K562 (cell line): ENCODE results near the gene ZNF616. TPM values are rescaled to one million over a fixed set of nuclear protein-coding genes. Genes with fewer than 3 reads are reported as not detected.

Experiments
- ATAC-seq: fragments of 200-7000 bp; cut with Tn5 transposase; 3 replicates; pipeline ENCODE4 v1.9.1; 2020; ENCODE audit warnings: moderate library complexity
- BruUV-seq: library from RNA; stranded (reverse); fragments of 400-500 nt; replicated peaks from 2 replicates; lab custom pipeline; 2021; lab: Mats Ljungman, UMichigan
- CTCF ChIA-PET: fragments of 300-600 bp; formaldehyde crosslinking; extraction: SDS; loops from one replicate; lab custom pipeline; 2021; ENCODE audit warnings: low intra/inter-chr PET ratio; lab: Yijun Ruan, JAX
- POLR2A ChIA-PET: fragments of 300-600, 350-650 bp; sonication (Branson Sonifier 250); formaldehyde crosslinking; extraction: SDS; loops from one replicate; lab custom pipeline; 2021; ENCODE audit warnings: antibody characterized with exemption, inconsistent platforms; lab: Yijun Ruan, JAX
- DNase-seq, 4 experiments: peaks; one replicate each; pipeline versions ENCODE4 v3.0.0 to v3.0.0-alpha.2; 2011 to 2018; ENCODE audit warnings: low spot score in 3 of 4, mixed read lengths in 3 of 4; ENCODE audit errors: extremely low read depth in 1 of 4
- FAIRE-seq: peaks from 2 replicates; lab custom pipeline; 2011; peaks lifted over from hg19 to GRCh38; lab: Jason Lieb, UNC
- H2AFZ ChIP-seq: 2 replicates; pipeline ENCODE4 v1.6.0; 2011; ENCODE audit warnings: low read depth, low read length, control low read depth, inconsistent platforms
- H3K27ac ChIP-seq: fragments of 200-600 bp; 3 replicates; pipeline ENCODE4 v1.8.0; 2011; ENCODE audit warnings: low read depth, mild to moderate bottlenecking, control low read depth, inconsistent platforms, low read length, moderate library complexity, mixed read lengths; ENCODE audit errors: extremely low read depth
- H3K27me3 ChIP-seq, 2 experiments: fragments of 300-600 bp in 1 of 2; 2 replicates in 1 of 2; 3 replicates in 1 of 2; pipeline versions ENCODE4 v1.6.0 to v1.8.0; 2011; ENCODE audit warnings: inconsistent platforms in 2 of 2, low read length in 2 of 2, mild to moderate bottlenecking in 1 of 2, mixed read lengths in 1 of 2, moderate library complexity in 1 of 2; ENCODE audit not compliant: control insufficient read depth in 2 of 2, insufficient read depth in 2 of 2
- H3K36me3 ChIP-seq: fragments of 300-600 bp; 3 replicates; pipeline ENCODE4 v1.8.0; 2011; ENCODE audit warnings: mild to moderate bottlenecking, low read length, inconsistent platforms; ENCODE audit not compliant: control insufficient read depth, insufficient read depth
- H3K4me1 ChIP-seq, 2 experiments: fragments of 200-600 bp in 1 of 2; replicated peaks in 1 of 2; 2 replicates in 1 of 2; 3 replicates in 1 of 2; pipeline versions ENCODE4 v1.5.1 to v1.8.0; 2011; ENCODE audit warnings: inconsistent platforms in 2 of 2, low read length in 2 of 2, mild to moderate bottlenecking in 1 of 2, mixed read lengths in 1 of 2, moderate library complexity in 1 of 2; ENCODE audit not compliant: control insufficient read depth in 2 of 2, insufficient read depth in 2 of 2
- H3K4me2 ChIP-seq: 2 replicates; pipeline ENCODE4 v1.6.1; 2011; ENCODE audit warnings: low read length, control low read depth, inconsistent platforms, mixed read lengths; ENCODE audit not compliant: insufficient read depth
- H3K4me3 ChIP-seq: fragments of 200-600 bp; sonication (generic), shearing (Covaris generic); 2 replicates; pipeline ENCODE4 v1.5.1; 2016; ENCODE audit warnings: control low read depth, inconsistent platforms
- H3K79me2 ChIP-seq: fragments of 200-600 bp; 3 replicates; pipeline ENCODE4 v1.8.0; 2011; ENCODE audit warnings: low read length, inconsistent platforms; ENCODE audit not compliant: control insufficient read depth, insufficient read depth
- H3K9ac ChIP-seq, 2 experiments: 2 replicates each; pipeline versions ENCODE4 v1.6.0 to v1.6.1; 2011; ENCODE audit warnings: low read depth in 2 of 2, low read length in 2 of 2, control low read depth in 1 of 2, inconsistent platforms in 1 of 2, mild to moderate bottlenecking in 1 of 2, mixed read lengths in 1 of 2; ENCODE audit not compliant: insufficient read depth in 1 of 2
- H3K9me1 ChIP-seq: one replicate; pipeline ENCODE4 v1.6.0; 2011; ENCODE audit warnings: inconsistent platforms, mild to moderate bottlenecking, low read length, moderate library complexity; ENCODE audit not compliant: control insufficient read depth, insufficient read depth
- H3K9me3 ChIP-seq: replicated peaks from 2 replicates; pipeline ENCODE4 v1.5.1; 2011; ENCODE audit warnings: low read depth, low read length, inconsistent platforms; ENCODE audit not compliant: control insufficient read depth, insufficient read depth
- H4K20me1 ChIP-seq: replicated peaks from 2 replicates; pipeline ENCODE4 v1.6.1; 2011; ENCODE audit warnings: low read length, inconsistent platforms, mixed read lengths; ENCODE audit not compliant: control insufficient read depth, insufficient read depth
- BRD4 ChIP-seq: fragments of 200-600 bp; sonication (generic); IDR thresholded peaks from 2 replicates; pipeline ENCODE4 v1.6.1; 2017; ENCODE audit warnings: inconsistent platforms
- OTX1 ChIP-seq: fragments of 450-650 bp; formaldehyde crosslinking; IDR thresholded peaks from 2 replicates; pipeline ENCODE4 v1.4.0; 2022; ENCODE audit warnings: mild to moderate bottlenecking
- RBM14 ChIP-seq: fragments of 200-400 bp; formaldehyde crosslinking; IDR thresholded peaks from 2 replicates; pipeline ENCODE4 v1.6.1; 2018; ENCODE audit warnings: low read depth, mild to moderate bottlenecking, low read length, moderate library complexity, borderline replicate concordance; ENCODE audit not compliant: insufficient read depth
- SPI1 ChIP-seq: IDR thresholded peaks from 2 replicates; pipeline ENCODE4 v1.6.1; 2011; ENCODE audit warnings: low read depth, low read length, control low read depth, borderline replicate concordance
- ZNF507 ChIP-seq: conservative IDR thresholded peaks from 2 replicates; pipeline ENCODE4 v1.6.1; 2017; ENCODE audit warnings: missing genetic modification characterization, missing compliant biosample characterization
- ZNF696 ChIP-seq: fragments of 250-450 bp; sonication (Bioruptor Pico); conservative IDR thresholded peaks from 2 replicates; pipeline ENCODE4 v1.4.0; 2020; ENCODE audit warnings: mild to moderate bottlenecking, moderate library complexity
- WGBS: fragments of 100-300 bp; shearing (Covaris generic); methylation state at CpG from one replicate; pipeline ENCODE4 v1.1.6; 2016; ENCODE audit warnings: low coverage, mixed read lengths; ENCODE audit not compliant: insufficient coverage; ENCODE audit errors: missing lambda C conversion rate; 5-methylcytosine and 5-hydroxymethylcytosine counted together
- in situ Hi-C: fragments of 300-500 bp; cut with MboI; formaldehyde crosslinking; loops from 4 replicates; pipeline ENCODE4 v1.15.0; 2018; ENCODE audit warnings: inconsistent platforms, mixed read lengths
- intact Hi-C: fragments of 100-400 bp; cut with micrococcal nuclease; formaldehyde crosslinking; loops from 2 replicates; pipeline ENCODE4 v1.14.2; 2022
- polyA plus RNA-seq, 8 experiments: library from polyadenylated mRNA; depleted of rRNA in 4 of 8; stranded (reverse) in 5 of 8; unstranded in 3 of 8; fragments of >200 nt; fragmentation: Nextera tagmentation in 2 of 8; fragmentation: Illumina TruSeq in 1 of 8; extraction: Ambion mirVana in 2 of 8; extraction: Trizol in 1 of 8; gene quantifications; 2 replicates each; pipeline versions ENCODE4 v1.2.1 to v1.2.3, GENCODE V29; 2011 to 2014; ENCODE audit warnings: inconsistent platforms in 1 of 8, missing spikeins in 1 of 8
- total RNA-seq, 7 experiments: library from RNA; depleted of rRNA in 6 of 7; stranded (reverse); fragments of >200 nt in 6 of 7; fragmentation: Illumina TruSeq in 2 of 7; extraction: Trizol in 2 of 7; gene quantifications; 2 replicates each; pipeline versions ENCODE4 v1.2.1 to v1.2.3, GENCODE V29; 2011 to 2021; ENCODE audit warnings: low replicate concordance in 1 of 7
- TF ChIP-seq, protein P1 (sequence below): fragments of 200-800 bp; sonication (Bioruptor generic); IDR thresholded peaks from 2 replicates; pipeline ENCODE4 v1.6.1; 2017; ENCODE audit warnings: missing genetic modification characterization, missing compliant biosample characterization
- TF ChIP-seq, protein P2 (sequence below), 2 experiments: fragments of 150-350 bp in 1 of 2; IDR thresholded peaks; 2 replicates each; pipeline ENCODE4 v1.6.1; 2012 to 2016; ENCODE audit warnings: low read depth in 2 of 2, low read length in 2 of 2, mild to moderate bottlenecking in 1 of 2, moderate library complexity in 1 of 2
- TF ChIP-seq, protein P3 (sequence below): fragments of 150-350 bp; IDR thresholded peaks from 2 replicates; pipeline ENCODE4 v1.6.1; 2014; ENCODE audit warnings: low read depth, mild to moderate bottlenecking, low read length, borderline replicate concordance
- TF ChIP-seq, protein P4 (sequence below): fragments of 450-650 bp; formaldehyde crosslinking; IDR thresholded peaks from 2 replicates; pipeline ENCODE4 v1.4.0; 2020; ENCODE audit warnings: mild to moderate bottlenecking, moderate library complexity
- TF ChIP-seq, protein P5 (sequence below): fragments of 450-650 bp; IDR thresholded peaks from 2 replicates; pipeline ENCODE4 v1.6.1; 2016

Gene ZNF616
- total and polyA plus RNA-seq, 9 of the 15 experiments (the other 6 are each of a cell fraction or from before 2014, with no cell fraction given): 3.4 to 13.0 (median 6.7) TPM

DNA sequence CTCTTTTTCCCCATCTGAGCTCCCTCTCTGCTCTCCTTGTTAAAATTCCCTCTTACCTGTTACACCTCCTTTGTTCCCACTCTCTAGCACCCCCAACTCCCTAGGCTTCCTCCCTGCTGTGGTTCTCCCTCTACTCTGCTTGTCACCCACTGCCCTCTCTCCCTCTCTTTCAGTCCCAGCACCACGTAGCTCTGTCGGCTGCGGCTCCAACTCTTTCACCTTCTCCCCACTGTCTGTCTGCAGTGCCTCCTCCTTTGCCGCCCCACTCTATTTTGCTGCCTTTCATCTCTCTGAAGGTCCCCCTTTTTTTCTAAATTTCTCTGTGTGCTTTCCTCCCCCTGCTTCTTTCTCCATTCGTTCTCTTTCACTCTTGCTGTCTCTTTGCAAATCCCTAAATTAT is 30.6 kb upstream of the ZNF616 start:
- no peak overlapping the region for H3K27ac ChIP-seq
- ChIA-PET POLR2A (no interaction called here), CTCF (no interaction called here)
- peak overlapping the region; percentile 52 for H3K4me3 ChIP-seq
- no peak for DNase-seq
- BruUV-seq: no TSS peak
- no peaks in the 10 kb centered on the region; a peak in 1 of 5 replicates for H3K27me3 ChIP-seq
- 6% methylated on average over 5 of the region's 5 CpGs for WGBS
- no peaks in the 10 kb centered on the region for H3K9me1 ChIP-seq
- peaks cover 0 to 4% of the 10 kb centered on the region in 2 experiments; a peak in 2 of 5 replicates for H3K4me1 ChIP-seq
- peak; percentile 49; the same call in 1 of the 3 replicates for ATAC-seq
- H3K36me3 ChIP-seq: no peaks in the 10 kb centered on the region
- intact Hi-C loops: no loop called here
- peaks cover 7% of the 10 kb centered on the region for H3K9me3 ChIP-seq
- no peaks in the 10 kb centered on the region for H4K20me1 ChIP-seq
- H3K9ac ChIP-seq: no peak overlapping the region
- H3K4me2 ChIP-seq: peak overlapping the region; percentile 78; the same call in 1 of the 2 replicates
- in situ Hi-C loops: no loop called here
- no peak for FAIRE-seq
- no peaks in the 10 kb centered on the region for H3K79me2 ChIP-seq
- H2AFZ ChIP-seq: no peak overlapping the region
- TF ChIP-seq RBM14 (no peak), SPI1 (no peak), BRD4 (no peak), ZNF696 (no peak), ZNF507 (no peak), OTX1 (CRISPR knock-in tag) (no peak)
- TF ChIP-seq, protein P1, sequence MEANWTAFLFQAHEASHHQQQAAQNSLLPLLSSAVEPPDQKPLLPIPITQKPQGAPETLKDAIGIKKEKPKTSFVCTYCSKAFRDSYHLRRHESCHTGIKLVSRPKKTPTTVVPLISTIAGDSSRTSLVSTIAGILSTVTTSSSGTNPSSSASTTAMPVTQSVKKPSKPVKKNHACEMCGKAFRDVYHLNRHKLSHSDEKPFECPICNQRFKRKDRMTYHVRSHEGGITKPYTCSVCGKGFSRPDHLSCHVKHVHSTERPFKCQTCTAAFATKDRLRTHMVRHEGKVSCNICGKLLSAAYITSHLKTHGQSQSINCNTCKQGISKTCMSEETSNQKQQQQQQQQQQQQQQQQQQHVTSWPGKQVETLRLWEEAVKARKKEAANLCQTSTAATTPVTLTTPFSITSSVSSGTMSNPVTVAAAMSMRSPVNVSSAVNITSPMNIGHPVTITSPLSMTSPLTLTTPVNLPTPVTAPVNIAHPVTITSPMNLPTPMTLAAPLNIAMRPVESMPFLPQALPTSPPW (CRISPR knock-in tag): no peak
- TF ChIP-seq, protein P2, sequence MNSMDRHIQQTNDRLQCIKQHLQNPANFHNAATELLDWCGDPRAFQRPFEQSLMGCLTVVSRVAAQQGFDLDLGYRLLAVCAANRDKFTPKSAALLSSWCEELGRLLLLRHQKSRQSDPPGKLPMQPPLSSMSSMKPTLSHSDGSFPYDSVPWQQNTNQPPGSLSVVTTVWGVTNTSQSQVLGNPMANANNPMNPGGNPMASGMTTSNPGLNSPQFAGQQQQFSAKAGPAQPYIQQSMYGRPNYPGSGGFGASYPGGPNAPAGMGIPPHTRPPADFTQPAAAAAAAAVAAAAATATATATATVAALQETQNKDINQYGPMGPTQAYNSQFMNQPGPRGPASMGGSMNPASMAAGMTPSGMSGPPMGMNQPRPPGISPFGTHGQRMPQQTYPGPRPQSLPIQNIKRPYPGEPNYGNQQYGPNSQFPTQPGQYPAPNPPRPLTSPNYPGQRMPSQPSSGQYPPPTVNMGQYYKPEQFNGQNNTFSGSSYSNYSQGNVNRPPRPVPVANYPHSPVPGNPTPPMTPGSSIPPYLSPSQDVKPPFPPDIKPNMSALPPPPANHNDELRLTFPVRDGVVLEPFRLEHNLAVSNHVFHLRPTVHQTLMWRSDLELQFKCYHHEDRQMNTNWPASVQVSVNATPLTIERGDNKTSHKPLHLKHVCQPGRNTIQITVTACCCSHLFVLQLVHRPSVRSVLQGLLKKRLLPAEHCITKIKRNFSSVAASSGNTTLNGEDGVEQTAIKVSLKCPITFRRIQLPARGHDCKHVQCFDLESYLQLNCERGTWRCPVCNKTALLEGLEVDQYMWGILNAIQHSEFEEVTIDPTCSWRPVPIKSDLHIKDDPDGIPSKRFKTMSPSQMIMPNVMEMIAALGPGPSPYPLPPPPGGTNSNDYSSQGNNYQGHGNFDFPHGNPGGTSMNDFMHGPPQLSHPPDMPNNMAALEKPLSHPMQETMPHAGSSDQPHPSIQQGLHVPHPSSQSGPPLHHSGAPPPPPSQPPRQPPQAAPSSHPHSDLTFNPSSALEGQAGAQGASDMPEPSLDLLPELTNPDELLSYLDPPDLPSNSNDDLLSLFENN (IDR thresholded peaks at IDR 0.05; ENCODE audit: low read depth in 2 of 2, low read length in 2 of 2): no peak
- TF ChIP-seq, protein P3, sequence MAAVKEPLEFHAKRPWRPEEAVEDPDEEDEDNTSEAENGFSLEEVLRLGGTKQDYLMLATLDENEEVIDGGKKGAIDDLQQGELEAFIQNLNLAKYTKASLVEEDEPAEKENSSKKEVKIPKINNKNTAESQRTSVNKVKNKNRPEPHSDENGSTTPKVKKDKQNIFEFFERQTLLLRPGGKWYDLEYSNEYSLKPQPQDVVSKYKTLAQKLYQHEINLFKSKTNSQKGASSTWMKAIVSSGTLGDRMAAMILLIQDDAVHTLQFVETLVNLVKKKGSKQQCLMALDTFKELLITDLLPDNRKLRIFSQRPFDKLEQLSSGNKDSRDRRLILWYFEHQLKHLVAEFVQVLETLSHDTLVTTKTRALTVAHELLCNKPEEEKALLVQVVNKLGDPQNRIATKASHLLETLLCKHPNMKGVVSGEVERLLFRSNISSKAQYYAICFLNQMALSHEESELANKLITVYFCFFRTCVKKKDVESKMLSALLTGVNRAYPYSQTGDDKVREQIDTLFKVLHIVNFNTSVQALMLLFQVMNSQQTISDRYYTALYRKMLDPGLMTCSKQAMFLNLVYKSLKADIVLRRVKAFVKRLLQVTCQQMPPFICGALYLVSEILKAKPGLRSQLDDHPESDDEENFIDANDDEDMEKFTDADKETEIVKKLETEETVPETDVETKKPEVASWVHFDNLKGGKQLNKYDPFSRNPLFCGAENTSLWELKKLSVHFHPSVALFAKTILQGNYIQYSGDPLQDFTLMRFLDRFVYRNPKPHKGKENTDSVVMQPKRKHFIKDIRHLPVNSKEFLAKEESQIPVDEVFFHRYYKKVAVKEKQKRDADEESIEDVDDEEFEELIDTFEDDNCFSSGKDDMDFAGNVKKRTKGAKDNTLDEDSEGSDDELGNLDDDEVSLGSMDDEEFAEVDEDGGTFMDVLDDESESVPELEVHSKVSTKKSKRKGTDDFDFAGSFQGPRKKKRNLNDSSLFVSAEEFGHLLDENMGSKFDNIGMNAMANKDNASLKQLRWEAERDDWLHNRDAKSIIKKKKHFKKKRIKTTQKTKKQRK: no peak
- TF ChIP-seq, protein P4, sequence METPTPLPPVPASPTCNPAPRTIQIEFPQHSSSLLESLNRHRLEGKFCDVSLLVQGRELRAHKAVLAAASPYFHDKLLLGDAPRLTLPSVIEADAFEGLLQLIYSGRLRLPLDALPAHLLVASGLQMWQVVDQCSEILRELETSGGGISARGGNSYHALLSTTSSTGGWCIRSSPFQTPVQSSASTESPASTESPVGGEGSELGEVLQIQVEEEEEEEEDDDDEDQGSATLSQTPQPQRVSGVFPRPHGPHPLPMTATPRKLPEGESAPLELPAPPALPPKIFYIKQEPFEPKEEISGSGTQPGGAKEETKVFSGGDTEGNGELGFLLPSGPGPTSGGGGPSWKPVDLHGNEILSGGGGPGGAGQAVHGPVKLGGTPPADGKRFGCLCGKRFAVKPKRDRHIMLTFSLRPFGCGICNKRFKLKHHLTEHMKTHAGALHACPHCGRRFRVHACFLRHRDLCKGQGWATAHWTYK: no peak
- TF ChIP-seq, protein P5, sequence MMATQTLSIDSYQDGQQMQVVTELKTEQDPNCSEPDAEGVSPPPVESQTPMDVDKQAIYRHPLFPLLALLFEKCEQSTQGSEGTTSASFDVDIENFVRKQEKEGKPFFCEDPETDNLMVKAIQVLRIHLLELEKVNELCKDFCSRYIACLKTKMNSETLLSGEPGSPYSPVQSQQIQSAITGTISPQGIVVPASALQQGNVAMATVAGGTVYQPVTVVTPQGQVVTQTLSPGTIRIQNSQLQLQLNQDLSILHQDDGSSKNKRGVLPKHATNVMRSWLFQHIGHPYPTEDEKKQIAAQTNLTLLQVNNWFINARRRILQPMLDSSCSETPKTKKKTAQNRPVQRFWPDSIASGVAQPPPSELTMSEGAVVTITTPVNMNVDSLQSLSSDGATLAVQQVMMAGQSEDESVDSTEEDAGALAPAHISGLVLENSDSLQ: no peak
